Neuronal stem cell (in vitro differentiated cells): ENCODE measurements around the gene CELA3A.

Source experiments
- DNase-seq: peaks from one replicate; pipeline ENCODE4 v3.0.0-alpha.2; 2013; ENCODE audit warnings: low spot score
- H2AFZ ChIP-seq: one replicate; pipeline ENCODE4 v1.6.1; 2013; ENCODE audit warnings: mild to moderate bottlenecking, low read length, inconsistent platforms
- H2AK5ac ChIP-seq: 2 replicates; pipeline ENCODE4 v1.6.1; 2013; ENCODE audit warnings: low read depth, mild to moderate bottlenecking, inconsistent platforms, low read length, moderate library complexity, mixed read lengths
- H2BK120ac ChIP-seq: 2 replicates; pipeline ENCODE4 v1.6.1; 2013; ENCODE audit warnings: low read depth, mild to moderate bottlenecking, inconsistent platforms, low read length, moderate library complexity, mixed read lengths
- H2BK12ac ChIP-seq: one replicate; pipeline ENCODE4 v1.6.1; 2013; ENCODE audit warnings: low read length, inconsistent platforms
- H2BK15ac ChIP-seq: 2 replicates; pipeline ENCODE4 v1.6.1; 2013; ENCODE audit warnings: mild to moderate bottlenecking, low read length, inconsistent platforms, mixed read lengths
- H2BK5ac ChIP-seq: one replicate; pipeline ENCODE4 v1.6.1; 2013; ENCODE audit warnings: inconsistent platforms, mild to moderate bottlenecking, low read length, moderate library complexity
- H3K14ac ChIP-seq: one replicate; pipeline ENCODE4 v1.6.1; 2013; ENCODE audit warnings: low read length, inconsistent platforms
- H3K18ac ChIP-seq: 2 replicates; pipeline ENCODE4 v1.6.1; 2013; ENCODE audit warnings: low read length, inconsistent platforms
- H3K23ac ChIP-seq: 2 replicates; pipeline ENCODE4 v1.6.1; 2013; ENCODE audit warnings: low read depth, mild to moderate bottlenecking, mixed read lengths, low read length, inconsistent platforms; ENCODE audit not compliant: poor library complexity
- H3K27ac ChIP-seq: replicated peaks from 3 replicates; pipeline ENCODE4 v1.5.1; 2013; ENCODE audit warnings: low read length, inconsistent platforms
- H3K27me3 ChIP-seq, 3 experiments: 2 replicates each; pipeline ENCODE4 v1.6.1; 2013; ENCODE audit warnings: low read length in 3 of 3, mild to moderate bottlenecking in 2 of 3, inconsistent platforms in 1 of 3, low read depth in 1 of 3, mixed read lengths in 1 of 3, moderate library complexity in 1 of 3; ENCODE audit not compliant: control insufficient read depth in 3 of 3, insufficient read depth in 3 of 3
- H3K36me3 ChIP-seq, 2 donors: replicated peaks in 1 of 2; 2 replicates each; pipeline ENCODE4 v1.6.1; 2013; ENCODE audit warnings: low read length in 2 of 2; ENCODE audit not compliant: control insufficient read depth in 2 of 2, insufficient read depth in 2 of 2
- H3K4ac ChIP-seq: 2 replicates; pipeline ENCODE4 v1.6.1; 2013; ENCODE audit warnings: inconsistent platforms, mild to moderate bottlenecking, low read length, moderate library complexity
- H3K4me1 ChIP-seq, 2 donors: 1 replicate in 1 of 2; 2 replicates in 1 of 2; pipeline ENCODE4 v1.6.1; 2013; ENCODE audit warnings: low read length in 2 of 2, low read depth in 1 of 2; ENCODE audit not compliant: control insufficient read depth in 2 of 2, insufficient read depth in 1 of 2
- H3K4me2 ChIP-seq: one replicate; pipeline ENCODE4 v1.6.1; 2013; ENCODE audit warnings: mild to moderate bottlenecking, low read length, inconsistent platforms; ENCODE audit not compliant: insufficient read depth, poor library complexity, severe bottlenecking
- H3K4me3 ChIP-seq, 2 donors: 2 replicates each; pipeline ENCODE4 v1.5.1; 2013; ENCODE audit warnings: low read length in 2 of 2, mild to moderate bottlenecking in 2 of 2, inconsistent platforms in 1 of 2, moderate library complexity in 1 of 2
- H3K79me1 ChIP-seq: one replicate; pipeline ENCODE4 v1.6.1; 2013; ENCODE audit warnings: low read depth, mild to moderate bottlenecking, inconsistent platforms, low read length, moderate library complexity
- H3K9ac ChIP-seq: one replicate; pipeline ENCODE4 v1.6.1; 2013; ENCODE audit warnings: mild to moderate bottlenecking, low read depth, low read length, inconsistent platforms; ENCODE audit not compliant: poor library complexity
- H3K9me3 ChIP-seq, 2 donors: replicated peaks in 1 of 2; 2 replicates each; pipeline versions ENCODE3 to v1.6.1; 2013; ENCODE audit warnings: low read length in 2 of 2, mild to moderate bottlenecking in 2 of 2, inconsistent platforms in 1 of 2, low read depth in 1 of 2, mixed read lengths in 1 of 2, moderate library complexity in 1 of 2; ENCODE audit not compliant: control insufficient read depth in 2 of 2, insufficient read depth in 1 of 2
- H4K8ac ChIP-seq: one replicate; pipeline ENCODE4 v1.6.1; 2013; ENCODE audit warnings: low read depth, mild to moderate bottlenecking, inconsistent platforms, low read length, moderate library complexity
- H4K91ac ChIP-seq: one replicate; pipeline ENCODE4 v1.6.1; 2013; ENCODE audit warnings: low read length, low read depth, mild to moderate bottlenecking, inconsistent platforms; ENCODE audit not compliant: poor library complexity
- WGBS, 2 donors: extraction: QIAGEN DNeasy Blood & Tissue Kit; methylation state at CpG; one replicate each; pipeline ENCODE4 v1.1.7; 2013; ENCODE audit warnings: missing lambda C conversion rate in 2 of 2, mixed read lengths in 1 of 2; ENCODE audit not compliant: insufficient read length in 2 of 2, insufficient replicate concordance in 1 of 2; ENCODE audit errors: extremely low coverage in 2 of 2; 5-methylcytosine and 5-hydroxymethylcytosine counted together

CELA3A gene

GRCh38 chr1:22025368-22026155 is 24.1 kb downstream of the CELA3A start:
- Histone ChIP-seq H3K4ac (no peak overlapping the region), H2AK5ac (peak overlapping the region; percentile 66), H3K9ac (peak overlapping the region; percentile 99), H3K4me2 (peak overlapping the region; percentile 91), H2BK5ac (peak overlapping the region; percentile 93), H2AFZ (peak overlapping the region; percentile 93), H4K91ac (no peak overlapping the region), H2BK120ac (no peak overlapping the region), H3K27ac (peak overlapping the region; percentile 73), H3K18ac (peak overlapping the region; percentile 95), H2BK12ac (no peak overlapping the region), H2BK15ac (no peak overlapping the region), H3K36me3 (peaks cover 2 to 14% of the 10 kb centered on the region in 2 donors), H3K79me1 (peaks cover 2% of the 10 kb centered on the region), H3K23ac (peak overlapping the region; percentile 92), H4K8ac (peak overlapping the region; percentile 87), H3K4me1 (peaks cover 8 to 12% of the 10 kb centered on the region in 2 donors), H3K4me3 (peak overlapping the region; percentile 86 to 93), H3K9me3 (peaks cover 0 to 2% of the 10 kb centered on the region in 2 donors), H3K14ac (peak overlapping the region; percentile 95), H3K27me3 (no peaks in the 10 kb centered on the region)
- WGBS, 2 donors: no CpG with 5 or more reads among the region's 42 CpGs
- DNase-seq: peak; percentile 73

- Histone ChIP-seq H2AFZ (no peak overlapping the region), H3K27me3 (no peaks in the 10 kb centered on the region), H3K14ac (no peak overlapping the region), H2AK5ac (no peak overlapping the region), H2BK15ac (no peak overlapping the region), H3K18ac (no peak overlapping the region), H3K79me1 (peaks cover 2% of the 10 kb centered on the region), H3K4me3 (no peak overlapping the region), H3K23ac (no peak overlapping the region), H3K9me3 (peaks cover 0 to 2% of the 10 kb centered on the region in 2 donors), H3K27ac (no peak overlapping the region), H3K36me3 (peaks cover 2 to 26% of the 10 kb centered on the region in 2 donors), H2BK120ac (no peak overlapping the region), H2BK12ac (no peak overlapping the region), H3K9ac (no peak overlapping the region), H2BK5ac (no peak overlapping the region), H4K8ac (no peak overlapping the region), H3K4ac (no peak overlapping the region), H3K4me1 (peaks cover 8 to 12% of the 10 kb centered on the region in 2 donors), H3K4me2 (no peak overlapping the region), H4K91ac (no peak overlapping the region)
- WGBS, 2 donors: no CpG with 5 or more reads among the region's 3 CpGs
- DNase-seq: no peak
Measured at GRCh38 chr1:22026924-22027289, 25.4 kb downstream of the CELA3A start.

- Histone ChIP-seq H2BK5ac (no peak overlapping the region), H2AK5ac (no peak overlapping the region), H3K4me3 (no peak overlapping the region), H3K27me3 (no peaks in the 10 kb centered on the region), H3K9me3 (peaks cover 0 to 2% of the 10 kb centered on the region in 2 donors), H2AFZ (no peak overlapping the region), H3K36me3 (peaks cover 2 to 26% of the 10 kb centered on the region in 2 donors), H4K91ac (no peak overlapping the region), H2BK12ac (no peak overlapping the region), H4K8ac (no peak overlapping the region), H3K9ac (no peak overlapping the region), H2BK120ac (no peak overlapping the region), H3K4me1 (peaks cover 3 to 6% of the 10 kb centered on the region in 2 donors), H3K4ac (no peak overlapping the region), H3K4me2 (no peak overlapping the region), H2BK15ac (no peak overlapping the region), H3K79me1 (peaks cover 2% of the 10 kb centered on the region), H3K27ac (no peak overlapping the region), H3K23ac (no peak overlapping the region), H3K18ac (no peak overlapping the region), H3K14ac (no peak overlapping the region)
- no peak for DNase-seq
- WGBS, 2 donors: no CpG with 5 or more reads among the region's 4 CpGs
Measured at GRCh38 chr1:22030057-22030456, 28.6 kb downstream of the CELA3A start.

- H3K4me3 ChIP-seq: no peak overlapping the region
- H3K4me1 ChIP-seq: peaks cover 3 to 6% of the 10 kb centered on the region in 2 donors
- no peak overlapping the region for H3K14ac ChIP-seq
- no peak overlapping the region for H2BK5ac ChIP-seq
- no peak overlapping the region for H3K4me2 ChIP-seq
- H2BK12ac ChIP-seq: no peak overlapping the region
- no peak overlapping the region for H4K8ac ChIP-seq
- H2BK15ac ChIP-seq: no peak overlapping the region
- no peak overlapping the region for H3K23ac ChIP-seq
- H3K9me3 ChIP-seq: peaks cover 0 to 2% of the 10 kb centered on the region in 2 donors
- no peak overlapping the region for H3K4ac ChIP-seq
- H2BK120ac ChIP-seq: no peak overlapping the region
- H3K79me1 ChIP-seq: peaks cover 2% of the 10 kb centered on the region
- no peak for DNase-seq
- no peak overlapping the region for H3K18ac ChIP-seq
- H3K27me3 ChIP-seq: no peaks in the 10 kb centered on the region
- H2AFZ ChIP-seq: no peak overlapping the region
- peaks cover 2 to 26% of the 10 kb centered on the region in 2 donors for H3K36me3 ChIP-seq
- WGBS, 2 donors: no CpG with 5 or more reads among the region's 3 CpGs
- H2AK5ac ChIP-seq: no peak overlapping the region
- H3K9ac ChIP-seq: no peak overlapping the region
- no peak overlapping the region for H4K91ac ChIP-seq
- no peak overlapping the region for H3K27ac ChIP-seq
Measured at GRCh38 chr1:22030473-22030872, 29.0 kb downstream of the CELA3A start.
